Activated naive CD8-positive, alpha-beta T cell treated with anti-CD3 and anti-CD28 coated beads, Interleukin-2, amount 50 U/mL, for 16 hours (primary cell): ENCODE data around the gene ALDH2.
"Not testable (repeated sequence)": the region's sequence is repeated elsewhere in the genome, so short reads cannot be mapped to it uniquely, and the experiment has no call there.

Experiments used
- DNase-seq: peaks from one replicate; pipeline ENCODE4 v3.0.0-alpha.2; 2020; ENCODE audit warnings: low read depth, low spot score

Gene ALDH2

GRCh38 chr12:111759271-111759670 is 7.5 kb upstream of the ALDH2 start:
- no peak for DNase-seq

GRCh38 chr12:111759991-111760390 is 6.7 kb upstream of the ALDH2 start:
- DNase-seq: no peak

GRCh38 chr12:111761099-111761498 is 5.6 kb upstream of the ALDH2 start:
- DNase-seq: no peak

- DNase-seq: no peak
Measured at GRCh38 chr12:111761706-111762105, 5.0 kb upstream of the ALDH2 start.

GRCh38 chr12:111763552-111763951 is 3.2 kb upstream of the ALDH2 start:
- DNase-seq: not testable (repeated sequence)

GRCh38 chr12:111764120-111764821 is 2.5 kb upstream of the ALDH2 start:
- no peak for DNase-seq

GRCh38 chr12:111767362-111768158 is 827 bp downstream of the ALDH2 start:
- DNase-seq: no peak

- no peak for DNase-seq
Measured at GRCh38 chr12:111768159-111768895, 1.6 kb downstream of the ALDH2 start.

- DNase-seq: no peak
Measured at GRCh38 chr12:111769599-111769998, 2.9 kb downstream of the ALDH2 start.

GRCh38 chr12:111773801-111774551 is 7.2 kb downstream of the ALDH2 start:
- DNase-seq: no peak

- no peak for DNase-seq
Measured at GRCh38 chr12:111775205-111776193, 8.8 kb downstream of the ALDH2 start.

- no peak for DNase-seq
Measured at GRCh38 chr12:111776836-111777344, 10.2 kb downstream of the ALDH2 start.

GRCh38 chr12:111777345-111778045 is 10.8 kb downstream of the ALDH2 start:
- no peak for DNase-seq

GRCh38 chr12:111780166-111780565 is 13.4 kb downstream of the ALDH2 start:
- DNase-seq: no peak

- no peak for DNase-seq
Measured at GRCh38 chr12:111780615-111781014, 13.9 kb downstream of the ALDH2 start.

- DNase-seq: no peak
Measured at GRCh38 chr12:111781085-111781658, 14.4 kb downstream of the ALDH2 start.

GRCh38 chr12:111783046-111783445 is 16.3 kb downstream of the ALDH2 start:
- no peak for DNase-seq

- DNase-seq: no peak
Measured at GRCh38 chr12:111784953-111785352, 18.2 kb downstream of the ALDH2 start.

GRCh38 chr12:111785651-111786050 is 18.9 kb downstream of the ALDH2 start:
- no peak for DNase-seq
